Measurements from ENCODE around the gene ERC2.

The ERC2 gene

DNA sequence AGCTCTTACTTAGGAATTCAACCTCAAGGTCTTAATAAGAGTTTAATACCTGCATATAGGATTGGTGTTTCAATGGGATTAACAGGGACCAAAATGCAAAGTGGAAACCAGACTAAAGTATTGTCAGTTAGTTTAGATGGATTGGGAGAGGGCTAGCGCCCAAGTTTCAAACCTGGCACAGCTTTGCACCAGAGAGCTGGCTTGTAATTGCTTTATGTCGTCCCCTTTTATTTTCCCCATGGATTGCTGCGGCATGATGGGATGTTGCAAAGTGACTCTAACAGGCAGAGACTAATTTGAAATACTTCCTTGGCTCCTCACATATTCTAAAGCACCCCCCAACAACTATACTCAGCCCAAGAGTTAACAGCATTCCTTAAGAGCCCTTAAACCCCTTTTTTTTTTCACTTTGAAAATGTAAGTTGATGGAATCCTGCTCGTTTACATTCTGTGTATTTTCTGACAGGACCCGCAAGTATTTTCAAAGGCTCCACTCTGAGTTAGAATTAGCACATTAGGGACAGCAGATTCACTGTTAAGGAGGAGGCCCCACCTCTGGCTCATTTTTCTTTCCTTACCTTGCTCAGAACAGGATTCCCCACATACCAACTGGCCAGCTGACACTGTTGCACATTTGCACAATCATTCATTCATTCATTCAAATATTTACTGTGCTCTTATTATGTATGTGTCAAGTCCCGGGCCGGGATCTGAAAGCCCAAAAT, 214.2 kb downstream of the ERC2 start:
- DNase-seq (ENCODE audit: low read depth in 2 of 2), result no peak

DNA sequence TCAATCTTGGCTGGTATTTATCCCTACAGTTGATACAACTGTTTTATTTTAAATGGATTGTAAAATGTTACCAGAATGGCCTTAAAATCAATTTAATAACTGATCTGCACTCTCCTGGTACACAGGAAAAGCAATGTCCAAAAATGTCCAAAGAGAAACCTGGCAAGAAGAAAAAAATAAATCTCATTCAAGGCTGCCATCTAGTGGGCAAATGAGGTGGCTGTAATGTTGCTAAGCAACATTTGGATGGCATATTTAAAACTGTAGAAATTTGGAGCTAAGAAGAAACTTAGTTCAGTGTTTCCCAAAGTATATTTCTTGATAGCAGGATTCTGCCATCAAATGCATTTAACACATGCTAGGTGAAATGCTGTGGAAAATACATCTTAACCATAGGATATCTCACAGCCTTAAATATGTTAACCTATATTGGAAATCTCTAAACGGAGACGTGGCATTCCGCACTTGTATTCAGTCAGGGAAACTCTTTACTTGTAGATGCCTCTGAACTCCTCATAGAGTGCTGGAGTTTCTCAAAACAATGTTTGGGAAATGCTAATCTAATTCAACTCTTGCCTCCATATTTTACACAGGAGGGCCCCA, 216.8 kb downstream of the ERC2 start:
- DNase-seq (ENCODE audit: low read depth in 2 of 2), result no peak

DNA sequence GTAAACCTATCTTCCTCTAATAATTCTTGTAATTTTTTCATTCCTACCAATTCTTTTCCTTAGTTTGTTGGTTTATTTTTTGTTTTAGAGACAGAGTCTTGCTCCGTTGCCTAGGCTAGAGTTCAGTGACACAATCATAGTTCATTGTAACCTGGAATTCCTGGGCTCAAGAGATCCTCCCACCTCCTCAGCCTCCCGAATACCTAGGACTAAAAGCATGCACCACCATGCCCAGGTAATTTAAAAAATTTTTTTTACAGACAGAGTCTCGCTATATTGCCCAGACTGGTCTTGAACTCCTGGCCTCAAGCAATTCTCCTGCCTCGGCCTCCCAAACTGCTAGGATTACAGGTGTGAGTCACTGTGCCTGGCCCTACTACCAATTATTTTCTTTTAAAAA, 220.2 kb downstream of the ERC2 start:
- DNase-seq (ENCODE audit: low read depth in 2 of 2), result no peak

GRCh38 chr3:56238299-56238698, 230.0 kb downstream of the ERC2 start:
- no peak for DNase-seq (ENCODE audit: low read depth in 2 of 2)

GRCh38 chr3:56233742-56234141, 234.5 kb downstream of the ERC2 start:
- no peak for DNase-seq (ENCODE audit: low read depth in 2 of 2)

GRCh38 chr3:56229311-56229710, 239.0 kb downstream of the ERC2 start:
- DNase-seq (ENCODE audit: low read depth in 2 of 2), result no peak

GRCh38 chr3:56222866-56223265, 245.4 kb downstream of the ERC2 start:
- DNase-seq (ENCODE audit: low read depth in 2 of 2), result no peak

DNA sequence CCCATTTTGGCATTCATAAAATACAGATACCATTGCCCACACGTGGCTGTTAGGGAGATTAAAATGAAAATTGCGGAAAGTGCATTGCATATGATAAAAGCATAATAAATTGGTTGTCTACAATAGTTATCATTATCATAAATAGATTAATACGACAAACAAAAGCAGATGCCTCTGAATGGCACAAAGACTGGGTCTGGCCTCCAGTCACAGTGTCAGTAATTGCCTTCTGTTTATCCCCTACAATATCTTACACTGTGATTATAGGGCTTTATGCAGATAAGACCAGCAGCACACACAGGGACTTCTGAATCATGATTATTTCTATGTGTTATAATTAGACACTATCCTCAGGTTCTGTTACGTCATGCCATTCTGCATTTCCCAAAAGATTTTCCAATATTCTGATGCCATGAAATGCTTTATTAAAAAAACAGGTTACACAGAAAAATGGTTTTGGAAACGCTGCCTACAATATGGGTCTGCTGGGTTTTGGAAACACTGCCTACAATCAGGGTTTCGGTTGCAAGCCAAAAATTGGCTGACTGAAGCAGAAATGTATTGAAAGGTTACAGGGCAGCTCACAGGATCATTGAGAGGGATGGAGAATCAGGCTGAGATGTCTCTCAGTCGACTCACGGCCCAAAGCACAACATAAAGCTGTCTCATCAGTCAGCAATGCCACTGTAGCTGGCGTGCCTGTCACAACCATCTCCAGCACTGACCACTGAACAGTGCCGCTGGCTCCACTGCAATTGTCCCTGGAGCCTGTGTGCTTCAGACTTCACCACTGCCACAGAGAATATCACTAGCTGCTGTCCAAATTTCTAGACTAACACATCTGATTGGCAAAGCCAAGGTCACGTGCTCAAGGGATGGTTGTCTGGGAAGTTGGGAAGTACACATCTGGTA, 248.1 kb downstream of the ERC2 start:
- no peak for DNase-seq (ENCODE audit: low read depth in 2 of 2)

GRCh38 chr3:56209982-56210751, 258.1 kb downstream of the ERC2 start:
- no peak for DNase-seq (ENCODE audit: low read depth in 2 of 2)

DNA sequence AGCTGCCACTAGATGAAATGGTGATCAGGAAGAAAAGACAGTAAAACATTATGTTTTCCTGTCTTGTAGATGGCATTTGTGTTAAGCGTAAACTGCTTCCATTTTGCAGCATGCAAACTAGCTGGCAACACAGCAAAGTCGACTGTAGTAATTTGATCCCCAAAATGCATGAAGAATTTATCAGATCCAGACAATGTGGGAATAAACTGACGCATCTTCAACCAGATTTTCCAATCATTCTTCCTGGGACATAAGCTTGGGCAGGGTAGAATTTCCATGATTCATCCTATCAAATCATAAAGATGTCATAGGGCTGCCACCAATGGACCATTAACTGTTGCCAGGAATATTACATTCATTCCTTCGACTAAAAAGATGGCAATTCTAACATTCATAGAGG, 260.3 kb downstream of the ERC2 start:
- no peak for DNase-seq (ENCODE audit: low read depth in 2 of 2)

- DNase-seq (ENCODE audit: low read depth in 2 of 2), result no peak
Observed at GRCh38 chr3:56205406-56205805, 262.9 kb downstream of the ERC2 start.

- DNase-seq (ENCODE audit: low read depth in 2 of 2), result no peak
Observed at GRCh38 chr3:56202997-56203396, 265.3 kb downstream of the ERC2 start.

DNA sequence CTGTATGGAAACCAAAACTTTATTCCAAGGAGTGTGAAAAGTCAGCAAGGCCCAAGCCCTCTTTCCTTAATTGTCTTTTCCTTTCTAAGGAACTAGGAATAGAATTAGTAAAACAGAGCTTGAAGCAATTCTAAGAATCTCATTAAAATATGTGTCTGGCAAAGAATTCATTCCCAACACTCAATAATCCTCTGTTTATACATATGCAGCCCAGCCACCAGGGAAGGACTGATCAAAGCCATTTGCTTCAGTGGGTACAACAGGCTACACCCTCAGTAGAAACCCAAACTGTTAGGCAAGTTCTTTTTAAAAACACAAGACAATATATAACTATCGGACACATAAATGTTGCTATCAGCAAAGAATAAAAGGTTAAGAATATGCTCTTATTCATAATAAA, 266.9 kb downstream of the ERC2 start:
- DNase-seq (ENCODE audit: low read depth in 2 of 2), result no peak

DNA sequence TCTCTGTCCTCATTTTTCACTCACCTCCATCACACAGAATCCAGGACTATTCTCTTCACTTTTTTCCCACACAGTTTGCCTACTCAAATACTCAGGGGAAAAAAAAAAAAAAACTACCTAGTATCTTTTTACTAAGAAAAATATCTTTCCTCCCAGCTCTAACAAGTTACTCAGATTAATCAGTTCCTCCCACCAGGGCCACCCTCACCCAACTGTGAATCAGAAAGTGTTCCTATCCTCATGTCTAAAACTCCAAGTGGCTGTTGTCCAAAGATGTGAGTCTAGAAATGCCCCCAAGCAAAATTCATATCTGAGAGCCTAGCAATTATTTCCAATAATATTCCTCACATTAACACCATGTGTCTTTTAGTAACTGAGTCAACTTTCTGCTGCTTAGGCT, 268.0 kb downstream of the ERC2 start:
- no peak for DNase-seq (ENCODE audit: low read depth in 2 of 2)

DNA sequence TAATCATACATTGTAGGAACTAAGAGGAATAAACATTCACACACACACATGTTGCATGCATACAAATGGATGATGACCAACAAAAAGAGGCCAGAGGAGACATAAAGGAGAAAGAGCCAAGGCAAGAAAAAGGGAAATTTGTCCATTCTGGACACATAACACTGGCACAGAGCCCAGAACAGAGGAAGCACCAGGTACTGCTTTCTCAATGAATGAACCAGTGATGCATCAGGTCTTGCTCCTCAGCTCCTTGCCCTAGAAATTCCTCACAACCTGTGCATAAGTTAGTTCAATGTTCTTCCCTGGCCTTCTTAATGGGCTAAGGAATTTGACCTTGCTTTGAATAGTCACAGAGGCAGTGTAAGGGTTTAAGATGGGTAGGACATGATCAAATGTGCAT, 270.3 kb downstream of the ERC2 start:
- DNase-seq (ENCODE audit: low read depth in 2 of 2), result no peak

GRCh38 chr3:56197259-56197965, 270.9 kb downstream of the ERC2 start:
- no peak for DNase-seq (ENCODE audit: low read depth in 2 of 2)

DNA sequence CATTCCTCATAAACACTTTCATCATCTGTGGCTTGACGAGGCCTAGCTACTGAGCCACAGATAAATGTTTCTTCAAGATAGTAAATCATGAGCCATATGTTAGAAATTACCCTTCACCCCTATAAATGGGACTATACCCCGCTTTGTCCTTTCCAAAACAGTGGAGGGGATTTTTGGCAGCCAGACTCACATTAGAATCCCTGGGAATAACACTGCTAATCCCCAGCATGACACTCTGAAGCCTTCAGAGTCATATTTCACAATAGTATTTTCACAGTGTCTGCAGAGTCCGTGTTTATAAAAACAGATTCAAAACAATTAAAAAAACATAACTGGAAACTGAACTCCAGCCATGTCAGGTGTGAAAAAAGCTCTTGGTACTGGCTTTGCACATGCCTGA, 271.6 kb downstream of the ERC2 start:
- no peak for DNase-seq (ENCODE audit: low read depth in 2 of 2)

- no peak for DNase-seq (ENCODE audit: low read depth in 2 of 2)
Observed at GRCh38 chr3:56193519-56193918, 274.7 kb downstream of the ERC2 start.

DNA sequence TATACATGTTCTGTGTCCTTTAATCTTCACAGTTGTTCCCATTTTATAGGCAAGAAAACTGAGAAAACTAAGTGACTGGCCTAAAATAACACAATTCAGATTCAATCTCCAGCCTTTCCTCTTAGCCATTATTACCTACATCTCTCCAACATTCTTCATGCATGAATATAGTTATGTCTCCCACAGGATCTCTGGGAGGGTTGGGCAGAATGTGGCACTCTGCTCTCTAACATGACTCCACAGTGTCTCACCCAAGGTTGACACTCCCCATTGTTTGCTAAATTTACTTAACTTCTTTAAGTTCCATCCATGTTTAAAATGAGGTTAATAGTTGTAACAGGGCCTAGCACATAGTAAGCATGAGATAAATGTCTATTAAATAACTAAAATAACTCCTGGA, 276.3 kb downstream of the ERC2 start:
- DNase-seq (ENCODE audit: low read depth in 2 of 2), result no peak

DNA sequence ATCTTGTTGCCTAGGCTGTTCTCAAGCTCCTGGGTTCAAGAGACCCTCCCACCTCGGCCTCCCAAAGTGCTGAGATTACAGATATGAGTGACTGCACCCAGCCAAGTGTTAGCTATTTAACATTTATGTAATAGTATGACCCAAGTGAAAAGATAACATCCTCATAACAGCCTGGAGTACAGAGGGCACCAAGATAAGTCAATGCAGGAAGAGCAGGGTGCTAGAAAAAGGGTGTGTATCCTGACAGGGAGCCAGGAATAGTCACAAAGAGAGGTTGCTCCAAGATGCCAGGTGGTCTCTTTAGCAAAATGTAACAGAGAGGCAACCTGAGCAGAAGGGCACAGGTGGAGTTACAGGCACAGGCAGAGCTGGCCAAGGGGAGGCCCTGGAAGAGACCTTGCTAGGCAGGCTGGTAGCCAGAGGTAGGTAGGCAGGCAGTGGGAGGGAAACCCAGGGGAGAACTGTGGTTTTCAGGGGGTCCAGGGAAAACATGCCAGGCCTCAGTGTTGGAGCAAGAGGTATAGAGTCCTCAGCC, 277.4 kb downstream of the ERC2 start:
- no peak for DNase-seq (ENCODE audit: low read depth in 2 of 2)

DNA sequence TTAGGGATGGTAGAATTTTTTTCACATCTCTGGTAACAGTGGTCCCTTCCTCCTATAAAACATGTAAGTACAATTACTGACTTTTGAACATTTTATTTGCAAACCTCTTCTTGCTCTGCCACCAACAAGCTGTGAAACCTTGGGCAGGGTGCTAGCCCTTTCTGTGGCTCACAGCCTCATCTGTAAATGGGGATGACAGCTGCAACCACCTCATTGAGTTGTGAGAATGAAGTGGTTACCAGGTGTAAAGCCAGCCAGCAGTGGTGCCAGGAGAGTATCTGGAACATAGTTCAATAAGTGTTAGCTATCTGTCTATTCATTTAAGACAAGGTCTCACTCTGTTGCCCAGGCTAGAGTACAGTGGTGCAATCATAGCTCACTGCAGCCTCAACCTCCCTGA, 278.1 kb downstream of the ERC2 start:
- DNase-seq (ENCODE audit: low read depth in 2 of 2), result no peak

All from stimulated activated CD8-positive, alpha-beta memory T cell treated with anti-CD3 and anti-CD28 coated beads, Interleukin-2, amount 100 ng/mL, for 1 hour (primary cell).